HG02759 (cell line): ENCODE data around the gene ATXN7L1.

Experiments
- ATAC-seq: cut with Tn5 transposase; IDR thresholded peaks from one replicate; pipeline ENCODE4 v1.9.1; 2021; ENCODE audit warnings: mild to moderate bottlenecking, moderate library complexity; ENCODE audit not compliant: unreplicated experiment

The ATXN7L1 gene

GRCh38 chr7:105682341-105683060, 193.9 kb downstream of the ATXN7L1 start:
- no peak for ATAC-seq

DNA sequence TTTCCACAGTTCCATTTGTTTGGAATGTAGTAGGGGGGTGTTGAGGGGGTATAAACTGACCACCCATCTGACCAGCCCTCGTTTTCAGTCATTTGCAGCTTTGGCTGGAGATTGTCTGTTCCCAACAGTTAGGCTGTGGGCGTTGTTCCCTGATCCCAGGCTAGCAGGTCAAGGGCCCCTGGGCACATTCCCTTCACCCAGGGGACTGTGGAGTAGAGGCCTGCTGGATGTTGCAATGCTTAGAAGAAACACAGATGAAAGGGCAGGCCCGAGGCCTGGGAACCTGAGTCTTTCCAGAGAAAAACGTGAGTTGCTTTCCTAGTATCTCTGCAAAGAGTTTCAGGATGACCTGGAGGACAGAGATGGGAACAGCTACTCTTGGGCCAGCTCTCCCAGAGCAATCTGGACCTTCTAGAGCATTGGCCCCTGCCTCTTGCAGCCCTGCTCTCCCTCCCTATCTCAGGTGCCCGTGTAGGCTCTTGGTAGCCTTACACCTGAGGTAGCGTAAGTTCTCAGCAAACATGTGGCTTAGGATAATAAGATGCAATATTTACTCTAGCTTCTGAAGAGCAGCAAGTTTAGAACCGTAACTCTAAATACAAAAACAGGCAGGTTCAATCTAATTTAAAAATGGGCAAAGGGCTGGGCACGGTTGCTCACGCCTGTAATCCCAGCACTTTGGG, 195.8 kb downstream of the ATXN7L1 start:
- no peak for ATAC-seq

- ATAC-seq = peak; percentile 63
Observed at GRCh38 chr7:105678811-105679495, 197.4 kb downstream of the ATXN7L1 start.

DNA sequence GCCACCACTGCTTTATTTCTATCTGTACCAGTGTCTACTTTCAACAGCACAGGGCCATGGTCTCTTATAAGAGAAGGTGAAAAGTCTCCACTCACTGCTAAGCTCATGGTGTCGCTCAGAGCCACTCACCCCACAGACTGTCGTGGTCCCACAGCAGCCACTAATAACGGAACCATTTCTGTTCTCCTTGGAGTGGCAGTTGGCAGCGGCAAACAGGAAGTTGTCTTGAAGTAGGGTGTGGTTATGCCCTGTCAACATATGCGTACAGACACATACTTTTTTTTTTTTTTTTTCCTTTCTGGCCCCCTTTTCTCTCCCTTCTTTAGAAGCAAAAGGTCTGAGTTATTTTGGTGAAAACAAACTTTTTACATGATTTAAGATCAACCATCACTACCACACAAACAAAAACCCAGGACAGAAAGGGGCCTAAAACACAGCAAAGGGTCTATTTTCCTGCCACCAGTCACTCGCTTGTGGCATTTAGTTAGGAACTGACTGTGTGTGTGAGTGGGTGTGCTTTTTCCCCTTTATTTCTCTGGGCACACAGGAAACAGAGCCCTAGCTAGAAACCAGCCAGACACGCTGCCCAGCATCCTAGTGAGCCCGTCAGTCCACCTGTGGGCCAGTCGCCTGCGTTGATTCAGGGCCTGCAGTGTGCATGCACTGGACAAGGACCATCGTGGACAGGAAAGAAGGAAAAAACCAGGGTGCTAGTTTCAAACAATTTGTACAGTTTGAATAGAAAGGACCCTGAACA, 198.4 kb downstream of the ATXN7L1 start:
- peak; percentile 63 for ATAC-seq

DNA sequence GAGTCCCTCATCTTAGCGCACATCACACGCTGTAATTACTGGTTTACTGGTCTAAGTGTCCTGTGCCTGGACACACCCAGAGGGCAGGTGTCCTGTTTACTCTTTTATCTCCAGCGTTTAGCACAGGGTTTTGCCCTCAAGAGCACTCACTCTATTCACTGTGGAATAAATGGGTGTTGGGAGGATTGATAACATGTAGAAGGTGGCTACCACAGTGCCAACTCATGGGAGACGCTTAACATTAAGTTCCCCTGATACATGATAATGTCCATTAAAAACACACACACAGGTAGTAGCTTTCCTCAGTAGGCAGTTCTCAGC, 199.0 kb downstream of the ATXN7L1 start:
- ATAC-seq = no peak

GRCh38 chr7:105675934-105676371, 200.4 kb downstream of the ATXN7L1 start:
- ATAC-seq = no peak

DNA sequence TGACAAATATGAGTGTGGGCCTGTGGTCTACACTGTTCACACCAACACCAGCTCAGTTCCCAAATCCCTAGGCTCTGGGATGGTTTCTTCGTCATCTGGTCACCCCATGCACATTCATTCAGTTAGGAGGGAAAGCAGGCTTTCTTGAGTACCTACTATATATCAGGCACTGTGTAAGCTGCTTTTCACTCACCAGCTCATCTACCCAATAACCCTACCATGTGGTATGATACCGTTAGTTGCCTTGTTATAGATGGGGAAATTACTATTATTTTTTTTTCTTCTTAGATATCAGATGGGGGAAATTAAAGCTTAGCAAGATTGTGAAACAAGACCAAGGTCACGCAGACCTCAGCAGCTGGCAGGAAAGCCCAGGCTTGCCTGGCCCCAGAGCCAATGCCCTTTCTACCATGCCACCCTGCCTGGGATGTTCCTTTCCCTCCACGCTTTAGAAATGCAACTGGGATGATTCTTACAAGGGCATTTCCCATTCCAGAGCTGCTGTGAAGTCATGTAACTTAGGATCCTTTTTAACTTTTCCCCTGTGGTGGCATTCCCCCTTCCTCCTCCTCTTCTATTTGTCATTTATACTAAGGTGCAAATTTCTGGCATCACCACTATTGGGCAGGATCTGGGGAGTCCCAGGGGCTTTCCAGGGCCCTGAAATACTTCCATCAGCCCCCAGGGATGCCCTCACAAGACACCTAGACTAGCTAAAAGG, 202.0 kb downstream of the ATXN7L1 start:
- ATAC-seq = no peak

GRCh38 chr7:105673367-105674084, 202.9 kb downstream of the ATXN7L1 start:
- no peak for ATAC-seq

- ATAC-seq = no peak
Observed at GRCh38 chr7:105672801-105673200, 203.6 kb downstream of the ATXN7L1 start.

DNA sequence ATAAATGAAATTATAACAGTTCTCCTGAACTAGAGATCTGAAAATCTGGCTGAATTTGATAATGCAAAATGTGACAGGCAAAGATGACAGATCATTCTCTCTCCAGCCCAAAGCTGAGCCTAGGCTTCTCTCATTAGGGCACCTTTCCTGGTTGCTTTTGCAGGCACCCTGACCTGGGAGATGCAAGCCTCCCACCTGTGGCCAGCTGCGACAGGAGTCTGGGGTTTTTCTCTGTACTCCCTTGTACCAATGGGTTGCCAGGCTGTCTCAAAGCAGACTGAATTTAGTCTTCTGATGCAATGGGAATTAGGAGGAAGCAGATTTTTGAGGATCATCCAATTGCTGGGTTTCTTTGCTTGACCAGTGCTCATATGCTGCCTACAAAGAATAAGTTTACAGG, 210.1 kb downstream of the ATXN7L1 start:
- ATAC-seq = no peak

GRCh38 chr7:105665684-105666083, 210.7 kb downstream of the ATXN7L1 start:
- ATAC-seq = no peak

GRCh38 chr7:105664816-105665525, 211.4 kb downstream of the ATXN7L1 start:
- no peak for ATAC-seq

GRCh38 chr7:105662998-105663397, 213.4 kb downstream of the ATXN7L1 start:
- ATAC-seq = no peak

GRCh38 chr7:105661625-105662024, 214.8 kb downstream of the ATXN7L1 start:
- ATAC-seq = no peak

GRCh38 chr7:105656922-105657521, 219.4 kb downstream of the ATXN7L1 start:
- ATAC-seq = no peak

- no peak for ATAC-seq
Observed at GRCh38 chr7:105655500-105656380, 220.7 kb downstream of the ATXN7L1 start.

GRCh38 chr7:105655067-105655466, 221.3 kb downstream of the ATXN7L1 start:
- ATAC-seq = no peak

- no peak for ATAC-seq
Observed at GRCh38 chr7:105654095-105654686, 222.2 kb downstream of the ATXN7L1 start.
